Activated CD8-positive, alpha-beta T cell treated with anti-CD3 and anti-CD28 coated beads for 36 hours (primary cell): ENCODE data around the gene TBC1D8. TPM values are rescaled to one million over a fixed set of nuclear protein-coding genes. Genes with fewer than 3 reads are reported as not detected.

Source experiments
- ATAC-seq: fragments of 200-7000 bp; cut with Tn5 transposase; one replicate; pipeline ENCODE4 v1.10.0; 2021; ENCODE audit warnings: mild to moderate bottlenecking, moderate library complexity
- CTCF ChIA-PET: fragments of 350-600 bp; sonication (Branson Sonifier 250); formaldehyde crosslinking; loops from one replicate; lab custom pipeline; 2021; ENCODE audit warnings: antibody characterized with exemption; lab: Charles Lee
- POLR2A ChIA-PET: fragments of 350-600 bp; sonication (Branson Sonifier 250); formaldehyde crosslinking; loops from one replicate; lab custom pipeline; 2021; ENCODE audit warnings: antibody characterized with exemption; lab: Charles Lee
- DNase-seq: peaks from one replicate; pipeline ENCODE4 v3.0.0-alpha.2; 2020
- H3K27ac Mint-ChIP-seq: one replicate; pipeline ENCODE4 v1.8.0; 2021; ENCODE audit warnings: mild to moderate bottlenecking, mixed read lengths
- H3K27me3 Mint-ChIP-seq: one replicate; pipeline ENCODE4 v1.8.0; 2021; ENCODE audit warnings: mixed read lengths
- H3K36me3 Mint-ChIP-seq: one replicate; pipeline ENCODE4 v1.8.0; 2021; ENCODE audit warnings: low read depth, mixed read lengths
- H3K4me1 Mint-ChIP-seq: one replicate; pipeline ENCODE4 v1.8.0; 2021; ENCODE audit warnings: low read depth, mixed read lengths
- H3K4me3 Mint-ChIP-seq: one replicate; pipeline ENCODE4 v1.8.0; 2021; ENCODE audit warnings: mild to moderate bottlenecking, moderate library complexity, mixed read lengths
- H3K9me3 Mint-ChIP-seq: one replicate; pipeline ENCODE4 v1.8.0; 2021; ENCODE audit warnings: mixed read lengths
- intact Hi-C: fragments of 100-400 bp; cut with micrococcal nuclease; formaldehyde crosslinking; loops from one replicate; pipeline ENCODE4 v1.10.0; 2022
- total RNA-seq, 2 experiments: library from RNA; stranded (reverse); gene quantifications; one replicate each; pipeline ENCODE4 v1.2.3, GENCODE V29; 2021
- TF ChIP-seq, protein P1 (sequence below): fragments of 200-600 bp; IDR thresholded peaks from one replicate; pipeline ENCODE4 v1.8.0; 2022; ENCODE audit warnings: antibody characterized with exemption, mild to moderate bottlenecking

The TBC1D8 gene
- total RNA-seq, 2 experiments from 2014 or later: 3.2 to 3.3 TPM

DNA sequence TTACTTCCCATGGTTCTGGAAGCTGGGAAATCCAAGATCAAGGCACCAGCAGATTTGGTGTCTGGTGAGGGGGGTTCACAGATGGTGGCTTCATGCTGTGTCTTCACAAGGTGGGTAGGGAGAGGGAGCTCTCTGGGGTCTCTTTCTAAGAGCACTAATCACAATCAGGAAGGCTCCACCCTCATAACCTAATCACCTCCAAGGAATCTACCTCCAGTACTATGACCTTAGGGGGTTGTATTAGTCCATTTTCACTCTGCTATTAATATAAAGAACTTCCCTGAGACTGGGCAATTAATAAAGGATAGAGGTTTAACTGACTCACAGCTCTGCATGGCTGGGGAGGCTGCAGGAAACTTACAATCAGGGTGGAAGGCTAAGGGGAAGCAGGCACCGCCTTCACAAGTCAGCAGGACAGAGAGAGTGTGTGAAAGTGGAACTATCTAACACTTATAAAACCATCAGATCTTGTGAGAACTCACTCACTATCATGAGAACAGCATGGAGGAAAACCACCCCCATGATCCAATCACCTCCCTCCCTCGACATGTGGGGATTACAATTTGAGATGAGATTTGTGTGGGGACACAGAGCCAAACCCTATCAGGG lies 17.6 kb downstream of the TBC1D8 start:
- no peak overlapping the region for H3K4me3 Mint-ChIP-seq
- intact Hi-C loops: no loop called here

DNA sequence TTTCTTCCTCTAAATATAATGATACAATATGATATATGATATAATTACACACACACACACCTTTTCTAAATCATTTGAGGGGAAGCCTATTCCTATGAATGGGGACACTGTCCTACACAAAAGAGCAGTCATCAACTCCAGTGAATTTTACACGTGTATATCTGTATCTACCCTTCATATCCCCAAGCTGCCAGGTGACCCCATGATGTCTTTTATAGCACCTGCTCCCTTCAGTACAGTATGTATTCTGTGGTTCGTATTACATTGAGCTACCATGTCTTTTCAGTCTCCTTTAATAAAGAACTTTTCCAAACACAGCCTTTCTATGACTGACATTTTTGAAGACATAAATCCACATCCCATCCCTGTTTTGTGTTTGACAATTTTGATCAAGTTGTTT lies 19.0 kb downstream of the TBC1D8 start:
- Mint-ChIP-seq H3K4me1 (no peaks in the 10 kb centered on the region), H3K27ac (no peak overlapping the region), H3K9me3 (no peaks in the 10 kb centered on the region), H3K4me3 (no peak overlapping the region), H3K36me3 (no peaks in the 10 kb centered on the region), H3K27me3 (no peaks in the 10 kb centered on the region)
- TF ChIP-seq, protein P1, sequence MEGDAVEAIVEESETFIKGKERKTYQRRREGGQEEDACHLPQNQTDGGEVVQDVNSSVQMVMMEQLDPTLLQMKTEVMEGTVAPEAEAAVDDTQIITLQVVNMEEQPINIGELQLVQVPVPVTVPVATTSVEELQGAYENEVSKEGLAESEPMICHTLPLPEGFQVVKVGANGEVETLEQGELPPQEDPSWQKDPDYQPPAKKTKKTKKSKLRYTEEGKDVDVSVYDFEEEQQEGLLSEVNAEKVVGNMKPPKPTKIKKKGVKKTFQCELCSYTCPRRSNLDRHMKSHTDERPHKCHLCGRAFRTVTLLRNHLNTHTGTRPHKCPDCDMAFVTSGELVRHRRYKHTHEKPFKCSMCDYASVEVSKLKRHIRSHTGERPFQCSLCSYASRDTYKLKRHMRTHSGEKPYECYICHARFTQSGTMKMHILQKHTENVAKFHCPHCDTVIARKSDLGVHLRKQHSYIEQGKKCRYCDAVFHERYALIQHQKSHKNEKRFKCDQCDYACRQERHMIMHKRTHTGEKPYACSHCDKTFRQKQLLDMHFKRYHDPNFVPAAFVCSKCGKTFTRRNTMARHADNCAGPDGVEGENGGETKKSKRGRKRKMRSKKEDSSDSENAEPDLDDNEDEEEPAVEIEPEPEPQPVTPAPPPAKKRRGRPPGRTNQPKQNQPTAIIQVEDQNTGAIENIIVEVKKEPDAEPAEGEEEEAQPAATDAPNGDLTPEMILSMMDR: no peak
- ATAC-seq (no peak), DNase-seq (no peak)
- CTCF ChIA-PET: interaction anchor here (0.6 to 3.0 kb wide), 2 partner anchors 73 to 126 kb away, joined by 3 to 12 read pairs; no protein-coding TSS in a partner anchor
- intact Hi-C loops: no loop called here
- POLR2A ChIA-PET: no interaction called here

More for the DNA sequence above, 17.6 kb downstream of the TBC1D8 start:
- Mint-ChIP-seq H3K9me3 (no peaks in the 10 kb centered on the region), H3K4me1 (no peaks in the 10 kb centered on the region), H3K36me3 (no peaks in the 10 kb centered on the region), H3K27me3 (no peaks in the 10 kb centered on the region), H3K27ac (no peak overlapping the region)
- no peak for DNase-seq
- ChIA-PET CTCF (no interaction called here), POLR2A (no interaction called here)
- TF ChIP-seq, protein P1: no peak
- ATAC-seq: no peak

DNA sequence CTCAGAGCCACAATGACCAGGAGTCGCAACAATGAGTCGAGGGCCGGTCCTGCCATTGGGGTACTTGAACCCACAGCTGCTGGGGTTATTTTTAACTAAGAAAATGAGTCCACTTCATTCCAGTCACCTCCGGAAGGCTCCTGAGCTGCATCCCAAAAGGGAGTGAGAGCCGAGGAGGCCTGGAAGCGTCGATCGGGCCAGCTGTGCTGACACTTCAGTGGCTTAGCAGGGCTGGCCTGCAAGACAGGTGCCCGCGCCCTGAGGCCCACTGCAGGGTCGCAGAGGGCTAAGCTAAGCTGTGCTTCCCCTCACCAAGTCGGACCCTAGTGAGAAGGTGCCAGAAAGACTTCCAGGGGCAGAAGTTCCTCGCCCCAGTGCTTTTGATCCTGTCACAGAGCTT lies 21.1 kb downstream of the TBC1D8 start:
- DNase-seq (no peak), ATAC-seq (no peak)
- Mint-ChIP-seq H3K27ac (no peak overlapping the region), H3K36me3 (no peaks in the 10 kb centered on the region), H3K9me3 (no peaks in the 10 kb centered on the region), H3K4me3 (no peak overlapping the region), H3K27me3 (no peaks in the 10 kb centered on the region), H3K4me1 (peaks cover 9% of the 10 kb centered on the region)
- TF ChIP-seq, protein P1: no peak
- intact Hi-C loops: no loop called here
- ChIA-PET POLR2A (no interaction called here), CTCF (interaction anchor here (3.0 kb wide), 1 partner anchor 75 kb away, joined by 12 read pairs; no protein-coding TSS in a partner anchor)

DNA sequence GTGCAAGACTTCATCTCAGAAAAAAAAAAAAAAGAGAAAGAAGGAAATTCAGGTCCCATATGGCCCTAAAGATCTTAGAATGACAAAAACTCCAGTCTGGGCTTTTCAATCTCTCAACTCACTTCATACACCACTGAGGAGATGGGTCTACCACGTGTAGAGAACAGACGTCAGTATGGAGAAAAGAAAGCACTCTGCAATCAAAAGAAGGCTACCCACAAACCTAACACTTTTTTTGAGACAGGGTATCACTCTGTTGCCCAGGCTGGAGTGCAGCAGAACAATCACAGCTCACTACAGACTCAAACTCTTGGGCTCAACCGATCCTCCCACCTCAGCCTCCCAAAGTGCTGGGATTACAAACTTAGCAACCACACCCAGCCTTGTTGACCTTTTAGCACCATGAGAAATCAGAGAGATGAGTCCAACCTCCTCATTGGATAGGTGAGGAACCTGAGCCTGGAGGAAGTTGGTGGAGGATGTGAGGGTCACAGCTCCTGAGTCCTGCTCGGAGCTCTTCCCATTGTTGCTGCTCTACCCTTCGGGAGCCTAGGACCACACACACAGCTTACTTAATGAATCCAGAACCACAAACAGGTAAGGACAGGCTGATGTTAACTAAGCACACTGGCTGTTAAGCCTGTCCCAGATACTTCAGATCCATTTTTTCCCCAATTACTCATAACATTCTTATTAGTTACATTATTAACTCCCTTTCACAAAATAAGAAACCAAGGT lies 23.7 kb downstream of the TBC1D8 start:
- Mint-ChIP-seq H3K27me3 (no peaks in the 10 kb centered on the region), H3K4me1 (peaks cover 15% of the 10 kb centered on the region), H3K9me3 (no peaks in the 10 kb centered on the region), H3K36me3 (no peaks in the 10 kb centered on the region), H3K4me3 (no peak overlapping the region), H3K27ac (no peak overlapping the region)
- ATAC-seq (no peak), DNase-seq (no peak)
- intact Hi-C loops: no loop called here
- TF ChIP-seq, protein P1: no peak
- CTCF ChIA-PET: no interaction called here
- POLR2A ChIA-PET: no interaction called here

DNA sequence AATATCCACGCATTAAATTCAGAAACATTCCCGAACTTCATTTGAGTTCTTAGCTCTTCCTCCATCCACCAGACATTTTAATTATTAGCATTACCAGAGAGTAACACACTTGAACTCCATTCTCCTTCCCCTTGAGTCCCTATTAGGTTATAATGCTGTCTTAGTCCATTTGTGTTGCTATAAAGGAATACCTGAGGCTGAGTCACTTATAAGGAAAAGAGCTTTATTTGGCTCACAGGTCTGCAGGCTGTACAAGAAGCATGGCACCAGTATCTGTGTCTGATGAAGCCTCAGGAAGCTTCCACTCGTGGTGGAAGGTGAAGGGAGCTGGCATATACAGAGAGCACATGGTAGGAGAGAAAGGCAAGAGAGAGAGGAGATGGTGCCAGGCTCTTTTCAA lies 25.4 kb downstream of the TBC1D8 start:
- ChIA-PET POLR2A (interaction anchor here (0.7 kb wide), 1 partner anchor 14 kb away, joined by 3 read pairs; no protein-coding TSS in a partner anchor), CTCF (no interaction called here)
- TF ChIP-seq, protein P1: no peak
- H3K4me3 Mint-ChIP-seq: no peak overlapping the region
- no peak overlapping the region for H3K27ac Mint-ChIP-seq
- intact Hi-C loops: no loop called here
- no peaks in the 10 kb centered on the region for H3K36me3 Mint-ChIP-seq
- no peaks in the 10 kb centered on the region for H3K27me3 Mint-ChIP-seq
- H3K4me1 Mint-ChIP-seq: peaks cover 16% of the 10 kb centered on the region
- no peaks in the 10 kb centered on the region for H3K9me3 Mint-ChIP-seq
- ATAC-seq: no peak
- no peak for DNase-seq
